ENCODE results near the gene GPR87.

The GPR87 gene

GRCh38 chr3:151316267-151316991 lies at the start of gene GPR87:
Gene GPR87 (minus strand): TSS chr3:151316820. CDS start chr3:151300100, 16,720 bp downstream.
- no peak for TF ChIP-seq CTCF (IDR thresholded peaks at IDR 0.05)

GRCh38 chr3:151362751-151363174 lies 46.1 kb upstream of the GPR87 start:
- TF ChIP-seq CTCF (IDR thresholded peaks at IDR 0.05) = no peak

- TF ChIP-seq CTCF (IDR thresholded peaks at IDR 0.05) = no peak
These were observed 40.8 kb upstream of the GPR87 start for GRCh38 chr3:151357463-151357850.

GRCh38 chr3:151356794-151357462 lies 40.3 kb upstream of the GPR87 start:
- no peak for TF ChIP-seq CTCF (IDR thresholded peaks at IDR 0.05)

- TF ChIP-seq CTCF (IDR thresholded peaks at IDR 0.05) = no peak
These were observed 35.0 kb upstream of the GPR87 start for GRCh38 chr3:151351648-151352047.

GRCh38 chr3:151351219-151351618 lies 34.6 kb upstream of the GPR87 start:
- no peak for TF ChIP-seq CTCF (IDR thresholded peaks at IDR 0.05)

- no peak for TF ChIP-seq CTCF (IDR thresholded peaks at IDR 0.05)
These were observed 34.0 kb upstream of the GPR87 start for GRCh38 chr3:151350656-151351055.
